ENCODE data around the gene GRIA3.

DNA sequence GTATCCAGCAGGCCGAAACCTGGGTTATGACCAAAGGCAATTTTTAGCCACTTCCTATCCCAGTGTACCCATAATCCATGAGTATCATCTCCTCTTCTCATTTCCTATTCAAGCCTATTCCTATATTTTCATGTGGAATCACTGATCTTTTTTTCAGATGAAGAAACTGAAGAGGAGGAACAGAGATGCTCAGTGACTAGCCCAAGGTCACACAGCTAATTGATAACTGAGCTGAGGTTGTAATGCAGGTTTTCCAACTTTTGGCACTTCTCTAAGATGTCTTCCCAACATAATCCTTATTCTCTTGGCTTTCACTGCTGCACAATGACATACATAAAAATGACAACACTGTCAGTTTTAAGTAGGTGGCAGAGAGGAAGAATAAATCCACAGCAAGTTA lies 15.3 kb downstream of the GRIA3 start:
- no peak for TF ChIP-seq POLR2A (IDR thresholded peaks at IDR 0.05)
- TF ChIP-seq POLR2AphosphoS5 (IDR thresholded peaks at IDR 0.05): no peak
